GM15510 (cell line): ENCODE results near the gene TAS1R3.
A peak's percentile ranks its signal among the peaks of the same experiment; 100 is the strongest.

Experiments
- POLR2A ChIP-seq: IDR thresholded peaks from 3 replicates; pipeline ENCODE4 v1.6.1; 2011; ENCODE audit warnings: borderline replicate concordance; ENCODE audit not compliant: insufficient read length; ENCODE audit errors: extremely low read depth

The TAS1R3 gene

DNA sequence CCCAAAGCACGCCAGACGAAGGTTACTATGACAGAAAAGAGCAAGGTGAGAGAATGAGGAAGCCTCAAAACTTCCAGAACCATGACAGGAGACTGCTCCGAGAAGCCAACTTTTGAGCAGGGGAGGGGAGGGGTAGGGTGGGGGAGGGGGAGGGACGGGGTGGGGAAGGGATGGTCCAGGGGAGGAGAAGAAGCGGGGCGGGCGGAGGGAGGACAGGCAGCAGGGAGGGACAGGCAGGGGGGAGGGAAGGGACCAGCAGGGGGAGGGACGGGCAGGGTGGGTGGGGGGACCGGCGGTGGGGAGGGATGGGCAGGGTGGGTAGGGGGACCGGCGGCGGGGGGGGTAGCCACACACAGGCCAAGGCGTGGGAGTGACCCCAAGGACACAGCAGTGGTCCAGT lies 8.7 kb upstream of the TAS1R3 start:
- TF ChIP-seq POLR2A = no peak

GRCh38 chr1:1322952-1323351 lies 8.1 kb upstream of the TAS1R3 start:
- TF ChIP-seq POLR2A = no peak

DNA sequence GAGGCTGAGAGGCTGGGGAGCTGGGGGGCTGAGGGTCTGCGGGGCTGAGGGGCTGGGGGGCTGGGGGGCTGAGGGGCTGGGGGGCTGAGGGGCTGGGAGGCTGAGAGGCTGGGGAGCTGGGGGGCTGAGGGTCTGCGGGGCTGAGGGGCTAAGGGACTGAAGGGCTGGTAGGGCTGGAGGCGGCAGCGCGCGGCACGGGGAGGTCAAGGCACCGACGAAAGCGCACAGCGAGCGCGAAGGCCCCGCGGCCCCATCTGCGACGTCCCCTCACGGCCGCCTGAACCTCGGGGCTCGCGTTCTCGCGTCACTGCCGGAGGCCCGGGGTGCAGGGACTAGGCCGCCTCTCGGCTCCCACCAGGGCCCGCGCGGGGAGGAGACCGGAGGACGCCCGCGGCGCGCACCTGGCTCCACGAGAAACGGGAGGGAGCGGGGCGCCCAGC lies 7.0 kb upstream of the TAS1R3 start:
- TF ChIP-seq POLR2A = no peak

DNA sequence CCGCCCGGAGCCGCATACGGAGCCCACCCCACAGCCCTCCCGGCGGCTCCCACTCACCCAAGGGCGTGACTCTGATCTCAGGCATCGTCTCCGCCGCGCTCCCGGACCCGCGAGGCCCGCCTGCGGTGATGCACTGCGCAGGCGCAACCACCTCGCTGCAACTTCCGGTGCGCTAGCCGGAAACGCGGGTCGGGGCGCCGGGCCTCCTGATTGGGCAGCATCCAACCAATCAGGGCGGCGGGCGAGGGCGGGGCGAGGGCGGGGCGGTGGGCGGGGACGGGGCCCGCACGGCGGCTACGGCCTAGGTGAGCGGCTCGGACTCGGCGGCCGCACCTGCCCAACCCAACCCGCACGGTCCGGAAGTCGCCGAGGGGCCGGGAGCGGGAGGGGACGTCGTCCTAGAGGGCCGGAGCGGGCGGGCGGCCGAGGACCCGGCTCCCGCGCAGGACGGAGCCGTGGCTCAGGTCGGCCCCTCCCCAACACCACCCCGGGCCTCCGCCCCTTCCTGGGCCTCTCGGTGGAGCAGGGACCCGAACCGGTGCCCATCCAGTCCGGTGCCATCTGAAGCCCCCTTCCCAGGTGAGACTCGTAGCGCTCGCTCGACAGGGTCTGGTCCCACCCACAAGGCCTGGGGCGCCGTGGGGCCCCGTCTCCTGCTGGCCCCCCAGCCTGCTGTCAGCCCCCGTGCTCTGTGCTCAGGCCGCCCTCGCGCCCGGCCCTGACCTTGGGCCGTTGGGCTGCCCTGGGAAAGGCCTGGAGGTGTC lies 6.4 kb upstream of the TAS1R3 start, which contains the start of the genes CPTP and INTS11:
Gene CPTP (plus strand): TSS at position 279 of the 764 bp plus-strand sequence. CDS start 2,109 bp downstream, outside the sequence.
Gene INTS11 (minus strand): TSS at position 137 of the 764 bp plus-strand sequence. CDS start 52 bp downstream, at position 85.
- peak; percentile 95 for TF ChIP-seq POLR2A

GRCh38 chr1:1325288-1326074 lies 5.6 kb upstream of the TAS1R3 start:
- no peak for TF ChIP-seq POLR2A

DNA sequence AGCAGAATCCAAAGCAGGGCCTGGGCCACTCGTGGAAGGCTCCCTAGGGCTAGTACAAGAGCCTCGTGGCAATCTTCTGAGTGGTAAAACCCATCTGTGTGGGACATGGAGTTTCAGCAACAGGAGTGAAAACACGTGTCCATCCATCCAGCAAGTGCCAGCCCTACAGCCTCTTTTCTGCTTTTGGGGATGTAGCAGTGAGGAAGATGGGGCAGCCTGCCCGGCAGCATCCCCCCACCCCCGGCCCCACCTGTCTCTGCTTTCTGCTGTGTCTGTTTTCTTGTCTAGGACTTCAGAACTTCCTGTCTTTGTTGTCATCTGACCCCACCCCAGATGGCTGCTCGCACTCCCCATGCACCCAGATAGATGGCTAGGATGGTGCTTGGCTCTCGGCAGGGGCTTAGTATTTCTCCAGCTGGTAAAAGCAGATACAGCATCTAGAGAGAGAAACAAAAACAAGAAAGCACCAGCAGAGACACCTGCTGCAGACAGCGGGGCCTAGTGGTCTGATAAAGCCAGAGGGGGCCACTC lies 4.9 kb upstream of the TAS1R3 start:
- no peak for TF ChIP-seq POLR2A

DNA sequence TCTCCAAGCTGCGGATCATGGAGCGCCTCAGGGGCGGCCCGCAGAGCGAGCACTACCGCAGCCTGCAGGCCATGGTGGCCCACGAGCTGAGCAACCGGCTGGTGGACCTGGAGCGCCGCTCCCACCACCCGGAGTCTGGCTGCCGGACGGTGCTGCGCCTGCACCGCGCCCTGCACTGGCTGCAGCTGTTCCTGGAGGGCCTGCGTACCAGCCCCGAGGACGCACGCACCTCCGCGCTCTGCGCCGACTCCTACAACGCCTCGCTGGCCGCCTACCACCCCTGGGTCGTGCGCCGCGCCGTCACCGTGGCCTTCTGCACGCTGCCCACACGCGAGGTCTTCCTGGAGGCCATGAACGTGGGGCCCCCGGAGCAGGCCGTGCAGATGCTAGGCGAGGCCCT lies 3.8 kb upstream of the TAS1R3 start:
- TF ChIP-seq POLR2A = no peak

DNA sequence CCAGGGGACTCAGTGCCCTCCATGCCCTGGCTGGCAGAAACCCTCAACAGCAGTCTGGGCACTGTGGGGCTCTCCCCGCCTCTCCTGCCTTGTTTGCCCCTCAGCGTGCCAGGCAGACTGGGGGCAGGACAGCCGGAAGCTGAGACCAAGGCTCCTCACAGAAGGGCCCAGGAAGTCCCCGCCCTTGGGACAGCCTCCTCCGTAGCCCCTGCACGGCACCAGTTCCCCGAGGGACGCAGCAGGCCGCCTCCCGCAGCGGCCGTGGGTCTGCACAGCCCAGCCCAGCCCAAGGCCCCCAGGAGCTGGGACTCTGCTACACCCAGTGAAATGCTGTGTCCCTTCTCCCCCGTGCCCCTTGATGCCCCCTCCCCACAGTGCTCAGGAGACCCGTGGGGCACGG lies 2.8 kb upstream of the TAS1R3 start:
- no peak for TF ChIP-seq POLR2A

- TF ChIP-seq POLR2A = no peak
Observed at GRCh38 chr1:1329304-1330210, 1.5 kb upstream of the TAS1R3 start.

DNA sequence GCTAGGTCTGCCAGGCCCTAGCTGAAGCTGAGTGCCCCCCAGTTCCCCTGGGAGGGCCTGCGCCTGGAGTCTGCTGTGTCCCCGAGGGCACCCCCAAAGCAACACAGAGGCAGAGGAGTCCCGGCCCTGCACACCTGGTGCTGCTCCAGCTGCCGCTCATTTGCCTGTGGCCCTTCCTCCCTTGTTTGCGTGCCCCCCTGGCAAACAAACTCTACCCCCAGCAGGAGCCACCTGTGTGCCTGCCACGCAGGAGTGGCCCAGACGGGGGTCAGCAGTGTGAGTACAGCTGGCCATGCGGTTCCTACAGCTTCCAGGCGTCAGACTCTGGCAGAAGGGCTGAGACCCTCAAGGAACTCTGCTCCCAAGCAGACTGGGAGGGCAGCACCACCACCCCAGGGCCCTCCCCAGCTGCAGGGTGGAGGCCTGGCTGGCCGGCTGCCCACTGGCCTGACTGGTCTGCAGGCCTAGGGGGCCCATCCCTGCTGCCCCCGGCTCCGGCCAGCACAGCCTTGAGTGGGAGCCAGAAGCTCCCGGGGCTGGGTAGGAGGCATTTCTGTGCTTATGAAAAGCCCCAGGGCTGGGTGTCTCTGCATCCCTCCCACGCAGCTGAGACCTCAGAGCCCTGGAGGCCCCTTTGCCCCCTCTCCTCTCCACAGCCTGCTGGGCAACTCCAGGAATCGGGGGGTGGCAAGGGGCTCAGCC lies 563 bp upstream of the TAS1R3 start:
- TF ChIP-seq POLR2A = no peak

DNA sequence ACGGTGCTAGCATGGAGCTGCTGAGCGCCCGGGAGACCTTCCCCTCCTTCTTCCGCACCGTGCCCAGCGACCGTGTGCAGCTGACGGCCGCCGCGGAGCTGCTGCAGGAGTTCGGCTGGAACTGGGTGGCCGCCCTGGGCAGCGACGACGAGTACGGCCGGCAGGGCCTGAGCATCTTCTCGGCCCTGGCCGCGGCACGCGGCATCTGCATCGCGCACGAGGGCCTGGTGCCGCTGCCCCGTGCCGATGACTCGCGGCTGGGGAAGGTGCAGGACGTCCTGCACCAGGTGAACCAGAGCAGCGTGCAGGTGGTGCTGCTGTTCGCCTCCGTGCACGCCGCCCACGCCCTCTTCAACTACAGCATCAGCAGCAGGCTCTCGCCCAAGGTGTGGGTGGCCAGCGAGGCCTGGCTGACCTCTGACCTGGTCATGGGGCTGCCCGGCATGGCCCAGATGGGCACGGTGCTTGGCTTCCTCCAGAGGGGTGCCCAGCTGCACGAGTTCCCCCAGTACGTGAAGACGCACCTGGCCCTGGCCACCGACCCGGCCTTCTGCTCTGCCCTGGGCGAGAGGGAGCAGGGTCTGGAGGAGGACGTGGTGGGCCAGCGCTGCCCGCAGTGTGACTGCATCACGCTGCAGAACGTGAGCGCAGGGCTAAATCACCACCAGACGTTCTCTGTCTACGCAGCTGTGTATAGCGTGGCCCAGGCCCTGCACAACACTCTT lies 1.1 kb downstream of the TAS1R3 start:
- no peak for TF ChIP-seq POLR2A

GRCh38 chr1:1332774-1333480 lies 1.8 kb downstream of the TAS1R3 start:
- TF ChIP-seq POLR2A = no peak

- TF ChIP-seq POLR2A = no peak
Observed at GRCh38 chr1:1333551-1334241, 2.6 kb downstream of the TAS1R3 start.

DNA sequence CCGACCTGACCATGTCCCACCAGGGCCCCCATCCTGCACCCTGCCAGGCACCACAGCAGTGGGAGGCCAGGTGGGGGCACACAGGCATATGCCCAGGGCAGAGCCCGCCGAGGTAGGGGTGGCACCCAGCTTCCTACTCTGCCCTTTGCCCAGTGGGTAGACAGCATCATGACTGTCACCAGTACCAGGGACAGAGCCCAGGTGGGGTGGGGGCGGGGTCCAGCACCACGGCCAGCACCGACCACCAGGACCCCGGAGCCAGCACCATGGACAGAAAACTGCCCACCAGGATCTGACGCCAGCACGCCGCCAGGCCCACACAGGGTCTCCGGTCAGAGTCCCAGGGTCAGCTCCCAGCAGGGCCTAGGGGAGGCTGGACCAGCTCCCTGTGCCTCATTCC lies 3.8 kb downstream of the TAS1R3 start:
- no peak for TF ChIP-seq POLR2A
